NCI-H2227 (cell line): ENCODE measurements around the gene JAKMIP1.
"Not testable (repeated sequence)": the region's sequence is repeated elsewhere in the genome, so short reads cannot be mapped to it uniquely, and the experiment has no call there.

Source experiments
- DNase-seq: peaks from one replicate; lab custom pipeline; 2025; ENCODE audit not compliant: unreplicated experiment; lab: John Stamatoyannopoulos, UW

Gene JAKMIP1

GRCh38 chr4:6021831-6022606 lies 178.3 kb downstream of the JAKMIP1 start:
- DNase-seq = no peak

GRCh38 chr4:6020613-6021012 lies 179.7 kb downstream of the JAKMIP1 start:
- DNase-seq = no peak

- DNase-seq = peak; percentile 33
Measured at GRCh38 chr4:6019316-6020263, 180.8 kb downstream of the JAKMIP1 start.

GRCh38 chr4:6018331-6018730 lies 182.0 kb downstream of the JAKMIP1 start, which contains the start of gene C4orf50:
TSS of gene C4orf50 (minus strand) at chr4:6018431.
- DNase-seq = no peak

GRCh38 chr4:6017800-6018199 lies 182.5 kb downstream of the JAKMIP1 start:
- no peak for DNase-seq

GRCh38 chr4:6017030-6017429 lies 183.3 kb downstream of the JAKMIP1 start:
- no peak for DNase-seq

GRCh38 chr4:6013564-6013963 lies 186.8 kb downstream of the JAKMIP1 start:
- no peak for DNase-seq

- DNase-seq = no peak
Measured at GRCh38 chr4:6012200-6012599, 188.1 kb downstream of the JAKMIP1 start.

GRCh38 chr4:6011686-6012085 lies 188.7 kb downstream of the JAKMIP1 start:
- peak; percentile 20 for DNase-seq

GRCh38 chr4:6011271-6011671 lies 189.1 kb downstream of the JAKMIP1 start:
- DNase-seq = no peak

GRCh38 chr4:6010789-6011188 lies 189.6 kb downstream of the JAKMIP1 start:
- no peak for DNase-seq

- no peak for DNase-seq
Measured at GRCh38 chr4:6009452-6009851, 190.9 kb downstream of the JAKMIP1 start.

- no peak for DNase-seq
Measured at GRCh38 chr4:6008766-6009385, 191.5 kb downstream of the JAKMIP1 start.

GRCh38 chr4:6008092-6008551 lies 192.2 kb downstream of the JAKMIP1 start:
- no peak for DNase-seq

- no peak for DNase-seq
Measured at GRCh38 chr4:6005175-6005574, 195.2 kb downstream of the JAKMIP1 start.

- DNase-seq = not testable (repeated sequence)
Measured at GRCh38 chr4:6003485-6003884, 196.9 kb downstream of the JAKMIP1 start.

GRCh38 chr4:6002926-6003325 lies 197.4 kb downstream of the JAKMIP1 start:
- DNase-seq = no peak

GRCh38 chr4:6002492-6002833 lies 197.9 kb downstream of the JAKMIP1 start:
- DNase-seq = no peak

GRCh38 chr4:6001680-6002491 lies 198.5 kb downstream of the JAKMIP1 start:
- no peak for DNase-seq

- DNase-seq = no peak
Measured at GRCh38 chr4:5999830-6000365, 200.5 kb downstream of the JAKMIP1 start.
